Activated CD8-positive, alpha-beta T cell treated with anti-CD3 and anti-CD28 coated beads for 36 hours (primary cell): ENCODE data around the gene DACH2. TPM values are rescaled to one million over a fixed set of nuclear protein-coding genes. Genes with fewer than 3 reads are reported as not detected.

ENCODE experiments used
- ATAC-seq: fragments of 200-7000 bp; cut with Tn5 transposase; one replicate; pipeline ENCODE4 v1.10.0; 2021; ENCODE audit warnings: mild to moderate bottlenecking, moderate library complexity
- CTCF ChIA-PET: fragments of 350-600 bp; sonication (Branson Sonifier 250); formaldehyde crosslinking; loops from one replicate; lab custom pipeline; 2021; ENCODE audit warnings: antibody characterized with exemption; lab: Charles Lee
- POLR2A ChIA-PET: fragments of 350-600 bp; sonication (Branson Sonifier 250); formaldehyde crosslinking; loops from one replicate; lab custom pipeline; 2021; ENCODE audit warnings: antibody characterized with exemption; lab: Charles Lee
- DNase-seq: peaks from one replicate; pipeline ENCODE4 v3.0.0-alpha.2; 2020
- H3K27ac Mint-ChIP-seq: one replicate; pipeline ENCODE4 v1.8.0; 2021; ENCODE audit warnings: mild to moderate bottlenecking, mixed read lengths
- H3K27me3 Mint-ChIP-seq: one replicate; pipeline ENCODE4 v1.8.0; 2021; ENCODE audit warnings: mixed read lengths
- H3K36me3 Mint-ChIP-seq: one replicate; pipeline ENCODE4 v1.8.0; 2021; ENCODE audit warnings: low read depth, mixed read lengths
- H3K4me1 Mint-ChIP-seq: one replicate; pipeline ENCODE4 v1.8.0; 2021; ENCODE audit warnings: low read depth, mixed read lengths
- H3K4me3 Mint-ChIP-seq: one replicate; pipeline ENCODE4 v1.8.0; 2021; ENCODE audit warnings: mild to moderate bottlenecking, moderate library complexity, mixed read lengths
- H3K9me3 Mint-ChIP-seq: one replicate; pipeline ENCODE4 v1.8.0; 2021; ENCODE audit warnings: mixed read lengths
- CTCF ChIP-seq: fragments of 200-600 bp; IDR thresholded peaks from one replicate; pipeline ENCODE4 v1.8.0; 2022; ENCODE audit warnings: antibody characterized with exemption, mild to moderate bottlenecking
- intact Hi-C: fragments of 100-400 bp; cut with micrococcal nuclease; formaldehyde crosslinking; loops from one replicate; pipeline ENCODE4 v1.10.0; 2022
- total RNA-seq, 2 experiments: library from RNA; stranded (reverse); gene quantifications; one replicate each; pipeline ENCODE4 v1.2.3, GENCODE V29; 2021

DACH2 gene
- total RNA-seq, 2 experiments from 2014 or later: not detected

GRCh38 chrX:86237482-86237881, 89.2 kb downstream of the DACH2 start:
- ATAC-seq: no peak
- intact Hi-C loops: no loop called here

DNA sequence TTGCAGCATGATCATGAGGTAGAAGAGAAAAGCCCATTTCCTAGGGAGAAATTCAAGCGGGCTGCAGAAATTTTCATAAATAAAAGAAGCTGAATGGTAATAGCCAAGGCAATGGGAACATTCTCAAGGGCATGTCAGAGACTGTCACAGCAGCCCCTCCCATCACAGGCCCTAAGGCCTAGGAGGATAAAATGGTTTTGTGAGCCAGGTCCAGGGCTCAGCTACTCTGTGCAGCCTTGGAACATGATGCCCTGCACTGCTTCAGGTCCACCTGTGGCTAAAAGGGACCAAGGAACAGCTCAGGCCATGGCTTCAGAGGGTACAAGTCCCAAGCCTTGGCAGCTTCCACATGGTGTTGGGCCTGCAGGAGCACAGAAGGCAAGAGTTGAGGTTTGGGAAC, 93.3 kb downstream of the DACH2 start:
- peaks cover 3% of the 10 kb centered on the region for H3K9me3 Mint-ChIP-seq
- no peak overlapping the region for H3K27ac Mint-ChIP-seq
- intact Hi-C loops: no loop called here
- H3K27me3 Mint-ChIP-seq: no peaks in the 10 kb centered on the region
- DNase-seq (no peak), ATAC-seq (no peak)
- CTCF ChIA-PET: no interaction called here
- POLR2A ChIA-PET: no interaction called here
- no peaks in the 10 kb centered on the region for H3K4me1 Mint-ChIP-seq
- TF ChIP-seq CTCF: no peak
- no peaks in the 10 kb centered on the region for H3K36me3 Mint-ChIP-seq
- no peak overlapping the region for H3K4me3 Mint-ChIP-seq

More at GRCh38 chrX:86237482-86237881, 89.2 kb downstream of the DACH2 start:
- Mint-ChIP-seq H3K4me1 (no peaks in the 10 kb centered on the region), H3K4me3 (no peak overlapping the region), H3K9me3 (peaks cover 3% of the 10 kb centered on the region), H3K27ac (no peak overlapping the region), H3K27me3 (no peaks in the 10 kb centered on the region), H3K36me3 (no peaks in the 10 kb centered on the region)
- CTCF ChIA-PET: no interaction called here
- POLR2A ChIA-PET: no interaction called here
- no peak for TF ChIP-seq CTCF
- DNase-seq: no peak

- Mint-ChIP-seq H3K4me1 (no peaks in the 10 kb centered on the region), H3K27me3 (no peaks in the 10 kb centered on the region), H3K36me3 (no peaks in the 10 kb centered on the region), H3K4me3 (no peak overlapping the region), H3K27ac (no peak overlapping the region), H3K9me3 (no peaks in the 10 kb centered on the region)
- TF ChIP-seq CTCF: no peak
- ATAC-seq (no peak), DNase-seq (no peak)
- CTCF ChIA-PET: no interaction called here
- intact Hi-C loops: no loop called here
- POLR2A ChIA-PET: no interaction called here
Measured at GRCh38 chrX:86263526-86263925, 115.3 kb downstream of the DACH2 start.

- Mint-ChIP-seq H3K4me1 (no peaks in the 10 kb centered on the region), H3K4me3 (no peak overlapping the region), H3K27ac (no peak overlapping the region), H3K9me3 (no peaks in the 10 kb centered on the region), H3K36me3 (no peaks in the 10 kb centered on the region), H3K27me3 (no peaks in the 10 kb centered on the region)
- ATAC-seq (no peak), DNase-seq (no peak)
- CTCF ChIA-PET: no interaction called here
- intact Hi-C loops: no loop called here
- no peak for TF ChIP-seq CTCF
- POLR2A ChIA-PET: no interaction called here
Measured at GRCh38 chrX:86295293-86295692, 147.0 kb downstream of the DACH2 start.

DNA sequence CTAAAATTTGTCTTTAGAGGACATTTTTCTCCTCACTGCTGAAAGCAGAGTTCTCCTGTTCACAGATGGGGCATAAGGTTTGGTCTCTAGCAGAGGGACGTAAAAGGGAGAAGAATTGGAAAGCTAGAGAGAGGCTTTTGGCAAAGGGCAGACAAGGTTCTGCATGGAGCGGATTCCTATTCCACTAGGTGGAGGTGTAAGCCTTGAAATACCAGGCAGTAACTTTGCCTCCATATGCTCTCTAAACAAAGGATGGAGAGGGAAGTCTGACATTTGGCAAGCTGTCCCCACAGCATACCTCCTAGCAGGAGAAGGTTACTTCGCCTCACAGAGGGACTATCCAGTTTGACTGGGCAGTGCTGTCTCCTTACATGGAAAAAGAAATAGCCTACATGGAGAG, 174.7 kb downstream of the DACH2 start:
- CTCF ChIA-PET: no interaction called here

More for the DNA sequence above, 174.7 kb downstream of the DACH2 start:
- Mint-ChIP-seq H3K4me3 (no peak overlapping the region), H3K27ac (no peak overlapping the region), H3K36me3 (no peaks in the 10 kb centered on the region), H3K4me1 (no peaks in the 10 kb centered on the region), H3K27me3 (no peaks in the 10 kb centered on the region), H3K9me3 (peaks cover 12% of the 10 kb centered on the region)
- no peak for DNase-seq
- TF ChIP-seq CTCF: no peak
- intact Hi-C loops: no loop called here
- ATAC-seq: no peak
- POLR2A ChIA-PET: no interaction called here
